RCC 7860 (cell line): ENCODE data around the gene DYTN.
"Not testable (repeated sequence)": the region's sequence is repeated elsewhere in the genome, so short reads cannot be mapped to it uniquely, and the experiment has no call there.

Experiments
- DNase-seq: peaks from one replicate; pipeline ENCODE4 v3.0.0-alpha.2; 2015; ENCODE audit warnings: low spot score
- FAIRE-seq: peaks from 2 replicates; lab custom pipeline; 2012; peaks lifted over from hg19 to GRCh38; lab: Jason Lieb, UNC

Gene DYTN

GRCh38 chr2:206718296-206718695 is at the start of gene DYTN:
DYTN (minus strand) TSS chr2:206718396; CDS start chr2:206718279, 117 bp downstream.
- no peak for FAIRE-seq

GRCh38 chr2:206766057-206766930 is 48.1 kb upstream of the DYTN start:
- DNase-seq (no peak), FAIRE-seq (no peak)

More at GRCh38 chr2:206718296-206718695, at the start of gene DYTN:
- DNase-seq, result no peak

- FAIRE-seq, result peak; percentile 76
- peak; percentile 88 for DNase-seq
Measured at GRCh38 chr2:206765242-206766056, 47.3 kb upstream of the DYTN start, which contains the start of the genes FASTKD2 and MDH1B. FASTKD2 (plus strand) TSS chr2:206765606; CDS start chr2:206766694, 1,088 bp downstream. MDH1B (minus strand) TSS chr2:206765328; CDS start chr2:206765271, 57 bp downstream.

GRCh38 chr2:206764673-206765241 is 46.6 kb upstream of the DYTN start:
- DNase-seq (no peak), FAIRE-seq (no peak)

GRCh38 chr2:206756816-206757215 is 38.6 kb upstream of the DYTN start:
- FAIRE-seq, result no peak

GRCh38 chr2:206740800-206741199 is 22.6 kb upstream of the DYTN start:
- DNase-seq (no peak), FAIRE-seq (no peak)

More at GRCh38 chr2:206756816-206757215, 38.6 kb upstream of the DYTN start:
- no peak for DNase-seq

GRCh38 chr2:206739271-206739670 is 21.1 kb upstream of the DYTN start:
- DNase-seq (no peak), FAIRE-seq (no peak)

GRCh38 chr2:206736935-206737334 is 18.7 kb upstream of the DYTN start:
- DNase-seq (no peak), FAIRE-seq (no peak)

GRCh38 chr2:206733341-206733740 is 15.1 kb upstream of the DYTN start:
- FAIRE-seq, result no peak
- DNase-seq, result no peak

GRCh38 chr2:206728277-206729199 is 10.3 kb upstream of the DYTN start:
- no peak for FAIRE-seq
- peak; percentile 22 for DNase-seq

GRCh38 chr2:206727287-206727686 is 9.1 kb upstream of the DYTN start:
- no peak for DNase-seq
- FAIRE-seq, result no peak

GRCh38 chr2:206723288-206723687 is 5.1 kb upstream of the DYTN start:
- no peak for FAIRE-seq
- no peak for DNase-seq

GRCh38 chr2:206721256-206721920 is 3.2 kb upstream of the DYTN start:
- DNase-seq, result no peak
- FAIRE-seq, result no peak

GRCh38 chr2:206716623-206717022 is 1.6 kb downstream of the DYTN start:
- FAIRE-seq, result no peak
- DNase-seq, result no peak

- not testable (repeated sequence) for DNase-seq, FAIRE-seq
Measured at GRCh38 chr2:206715183-206715582, 3.0 kb downstream of the DYTN start.

GRCh38 chr2:206713746-206714145 is 4.5 kb downstream of the DYTN start:
- DNase-seq (no peak), FAIRE-seq (no peak)

GRCh38 chr2:206708286-206708685 is 9.9 kb downstream of the DYTN start:
- no peak for DNase-seq
- FAIRE-seq, result no peak

- FAIRE-seq (no peak), DNase-seq (no peak)
Measured at GRCh38 chr2:206707164-206707701, 11.0 kb downstream of the DYTN start.

- FAIRE-seq, result no peak
- DNase-seq, result no peak
Measured at GRCh38 chr2:206701952-206702605, 16.1 kb downstream of the DYTN start.
